MCF 10A (cell line): ENCODE data around the gene SLC52A1. TPM values are rescaled to one million over a fixed set of nuclear protein-coding genes. Genes with fewer than 3 reads are reported as not detected.
"Not testable (repeated sequence)": the region's sequence is repeated elsewhere in the genome, so short reads cannot be mapped to it uniquely, and the experiment has no call there.

Experiments used
- BruUV-seq: library from RNA; stranded (reverse); fragments of 400-500 nt; replicated peaks from 2 replicates; lab custom pipeline; 2021; lab: Mats Ljungman, UMichigan
- CTCF ChIA-PET: fragments of 300-600 bp; sonication (Branson Sonifier 250); formaldehyde crosslinking; extraction: SDS; loops from one replicate; lab custom pipeline; 2021; ENCODE audit warnings: antibody characterized with exemption, inconsistent platforms; lab: Yijun Ruan, JAX
- POLR2A ChIA-PET: fragments of 300-600, 350-650 bp; sonication (Branson Sonifier 250); formaldehyde crosslinking; extraction: SDS; loops from one replicate; lab custom pipeline; 2020; ENCODE audit warnings: antibody characterized with exemption, inconsistent platforms; lab: Yijun Ruan, JAX
- DNase-seq: peaks from one replicate; pipeline ENCODE4 v3.0.0-alpha.2; 2018; ENCODE audit not compliant: unreplicated experiment
- H3K27ac Mint-ChIP-seq: one replicate; pipeline ENCODE4 v1.8.0; 2022; ENCODE audit warnings: mild to moderate bottlenecking, low read depth, mixed read lengths; ENCODE audit not compliant: unreplicated experiment
- H3K27me3 Mint-ChIP-seq: one replicate; pipeline ENCODE4 v1.8.0; 2022; ENCODE audit warnings: mixed read lengths; ENCODE audit not compliant: insufficient read depth, unreplicated experiment
- H3K36me3 Mint-ChIP-seq: one replicate; pipeline ENCODE4 v1.8.0; 2022; ENCODE audit warnings: mild to moderate bottlenecking, moderate library complexity, mixed read lengths; ENCODE audit not compliant: insufficient read depth, unreplicated experiment
- H3K4me1 Mint-ChIP-seq: one replicate; pipeline ENCODE4 v1.8.0; 2022; ENCODE audit warnings: mixed read lengths; ENCODE audit not compliant: insufficient read depth, unreplicated experiment
- H3K4me3 Mint-ChIP-seq: one replicate; pipeline ENCODE4 v1.8.0; 2022; ENCODE audit warnings: mild to moderate bottlenecking, moderate library complexity, mixed read lengths; ENCODE audit not compliant: unreplicated experiment
- H3K9me3 Mint-ChIP-seq: one replicate; pipeline ENCODE4 v1.8.0; 2022; ENCODE audit warnings: mixed read lengths; ENCODE audit not compliant: unreplicated experiment
- intact Hi-C: fragments of 100-400 bp; cut with micrococcal nuclease; formaldehyde crosslinking; loops from 2 replicates; pipeline ENCODE4 v1.14.1; 2022
- total RNA-seq: library from RNA; stranded (reverse); gene quantifications from 2 replicates; pipeline ENCODE4 v1.2.3, GENCODE V29; 2022
- TF ChIP-seq, protein P1 (sequence below): fragments of 200-600 bp; IDR thresholded peaks from one replicate; pipeline ENCODE4 v1.8.0; 2022; ENCODE audit warnings: antibody characterized with exemption, mild to moderate bottlenecking; ENCODE audit not compliant: unreplicated experiment

The SLC52A1 gene
- total RNA-seq, 1 experiment from 2014 or later: not detected

DNA sequence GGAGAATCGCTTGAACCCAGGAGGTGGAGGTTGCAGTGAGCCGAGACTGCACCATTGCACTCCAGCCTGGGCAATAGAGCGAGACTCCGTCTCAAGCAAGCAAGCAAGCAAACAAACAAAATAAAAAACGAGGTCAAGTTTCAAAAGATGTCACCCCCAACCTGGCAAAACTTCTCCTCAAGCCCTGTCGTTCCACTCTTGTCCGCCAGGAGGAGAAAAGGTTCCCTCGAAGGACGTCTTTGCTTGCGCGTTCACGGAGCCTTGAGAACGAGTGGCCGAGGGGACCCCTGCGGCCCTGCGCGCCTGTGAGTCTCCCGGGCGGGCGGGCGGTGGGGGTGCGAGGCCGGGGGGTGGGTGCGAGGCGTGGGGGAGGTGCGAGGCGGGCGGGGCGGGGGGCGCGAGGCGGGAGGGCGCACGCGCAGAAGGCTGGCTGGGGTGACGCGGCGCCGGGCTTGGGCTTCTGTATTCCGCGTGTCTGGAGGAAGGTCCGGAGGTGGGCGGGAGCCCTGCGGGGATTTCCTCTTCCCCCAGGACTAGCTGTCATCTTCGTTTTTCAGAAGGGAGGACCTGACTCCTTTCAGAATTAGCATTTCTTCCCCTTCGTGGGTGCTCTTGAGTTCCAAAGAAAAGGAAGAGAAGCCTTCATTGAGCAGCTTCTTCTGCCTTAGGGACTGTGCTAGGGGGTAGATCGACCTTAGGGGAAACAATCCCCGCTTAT is 3.7 kb downstream of the SLC52A1 start:
- CTCF ChIA-PET: interaction anchor here (0.5 to 1.1 kb wide), 6 partner anchors 10 to 122 kb away, joined by 4 to 6 read pairs (median 4); no protein-coding TSS in a partner anchor
- TF ChIP-seq, protein P1, sequence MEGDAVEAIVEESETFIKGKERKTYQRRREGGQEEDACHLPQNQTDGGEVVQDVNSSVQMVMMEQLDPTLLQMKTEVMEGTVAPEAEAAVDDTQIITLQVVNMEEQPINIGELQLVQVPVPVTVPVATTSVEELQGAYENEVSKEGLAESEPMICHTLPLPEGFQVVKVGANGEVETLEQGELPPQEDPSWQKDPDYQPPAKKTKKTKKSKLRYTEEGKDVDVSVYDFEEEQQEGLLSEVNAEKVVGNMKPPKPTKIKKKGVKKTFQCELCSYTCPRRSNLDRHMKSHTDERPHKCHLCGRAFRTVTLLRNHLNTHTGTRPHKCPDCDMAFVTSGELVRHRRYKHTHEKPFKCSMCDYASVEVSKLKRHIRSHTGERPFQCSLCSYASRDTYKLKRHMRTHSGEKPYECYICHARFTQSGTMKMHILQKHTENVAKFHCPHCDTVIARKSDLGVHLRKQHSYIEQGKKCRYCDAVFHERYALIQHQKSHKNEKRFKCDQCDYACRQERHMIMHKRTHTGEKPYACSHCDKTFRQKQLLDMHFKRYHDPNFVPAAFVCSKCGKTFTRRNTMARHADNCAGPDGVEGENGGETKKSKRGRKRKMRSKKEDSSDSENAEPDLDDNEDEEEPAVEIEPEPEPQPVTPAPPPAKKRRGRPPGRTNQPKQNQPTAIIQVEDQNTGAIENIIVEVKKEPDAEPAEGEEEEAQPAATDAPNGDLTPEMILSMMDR: peak; percentile 58
- intact Hi-C loops: loop anchor here (1.0 kb wide), 1 partner anchor 31 kb away; no protein-coding TSS in a partner anchor
- no TSS peak for BruUV-seq
- Mint-ChIP-seq H3K36me3 (peaks cover 6% of the 10 kb centered on the region), H3K9me3 (no peaks in the 10 kb centered on the region), H3K4me1 (peaks cover 5% of the 10 kb centered on the region), H3K4me3 (peak overlapping the region; percentile 60), H3K27ac (no peak overlapping the region), H3K27me3 (no peaks in the 10 kb centered on the region)
- peak; percentile 78 for DNase-seq
- POLR2A ChIA-PET: interaction anchor here (0.6 to 1.6 kb wide), 3 partner anchors 30 to 92 kb away, joined by 3 to 5 read pairs (median 3); partner anchors contain the start of genes RNF167 and SLC25A11

DNA sequence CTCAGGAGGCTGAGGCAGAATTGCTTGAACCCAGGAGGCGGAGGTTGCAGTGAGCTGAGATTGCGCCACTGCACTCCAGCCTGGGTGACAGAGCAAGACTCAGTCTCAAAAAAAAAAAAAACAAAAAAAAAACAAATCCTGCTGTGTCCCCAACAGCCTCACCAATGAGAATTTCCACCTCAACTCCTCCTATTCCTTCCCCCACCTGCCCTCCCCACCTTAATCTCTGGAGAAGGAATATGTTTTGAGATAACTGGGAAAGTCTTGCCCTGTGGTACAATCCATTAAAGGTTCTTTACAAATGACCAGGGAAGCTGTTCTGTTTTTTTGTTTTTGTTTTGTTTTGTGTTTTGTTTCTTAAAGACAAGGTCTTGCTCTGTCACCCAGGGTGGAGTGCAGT is 5.1 kb downstream of the SLC52A1 start:
- intact Hi-C loops, H3K9me3 Mint-ChIP-seq, DNase-seq, H3K36me3 Mint-ChIP-seq, BruUV-seq, H3K27ac Mint-ChIP-seq, H3K4me3 Mint-ChIP-seq, H3K27me3 Mint-ChIP-seq: not testable (repeated sequence)
- ChIA-PET CTCF (interaction anchor here (0.7 to 1.6 kb wide), 7 partner anchors 23 to 222 kb away, joined by 3 to 16 read pairs (median 4); no protein-coding TSS in a partner anchor), POLR2A (interaction anchor here (1.6 kb wide), 1 partner anchor 90 kb away, joined by 5 read pairs; the partner anchor contains the start of genes RNF167 and SLC25A11)
- peaks cover 13% of the 10 kb centered on the region for H3K4me1 Mint-ChIP-seq

GRCh38 chr17:5027916-5028315 is 7.3 kb downstream of the SLC52A1 start:
- CTCF ChIA-PET: interaction anchor here (0.5 to 0.7 kb wide), 3 partner anchors 17 to 609 kb away, joined by 3 read pairs; no protein-coding TSS in a partner anchor
- no peak overlapping the region for H3K27ac Mint-ChIP-seq
- peaks cover 13% of the 10 kb centered on the region for H3K4me1 Mint-ChIP-seq
- DNase-seq: no peak
- H3K36me3 Mint-ChIP-seq: peaks cover 8% of the 10 kb centered on the region
- TF ChIP-seq, protein P1: no peak
- H3K27me3 Mint-ChIP-seq: no peaks in the 10 kb centered on the region
- POLR2A ChIA-PET: interaction anchor here (0.7 to 0.8 kb wide), 2 partner anchors 9 to 254 kb away, joined by 3 read pairs; no protein-coding TSS in a partner anchor
- no TSS peak for BruUV-seq
- H3K9me3 Mint-ChIP-seq: no peaks in the 10 kb centered on the region
- no peak overlapping the region for H3K4me3 Mint-ChIP-seq
- intact Hi-C loops: no loop called here

GRCh38 chr17:5027299-5027698 is 7.9 kb downstream of the SLC52A1 start:
- BruUV-seq: no TSS peak
- ChIA-PET POLR2A (interaction anchor here (0.7 to 0.8 kb wide), 3 partner anchors 9 to 349 kb away, joined by 3 read pairs; no protein-coding TSS in a partner anchor), CTCF (interaction anchor here (0.6 to 0.7 kb wide), 2 partner anchors 269 to 1412 kb away, joined by 3 to 4 read pairs; no protein-coding TSS in a partner anchor)
- no peaks in the 10 kb centered on the region for H3K27me3 Mint-ChIP-seq
- intact Hi-C loops: no loop called here
- DNase-seq: no peak
- TF ChIP-seq, protein P1: no peak
- no peak overlapping the region for H3K27ac Mint-ChIP-seq
- peaks cover 14% of the 10 kb centered on the region for H3K36me3 Mint-ChIP-seq
- no peaks in the 10 kb centered on the region for H3K9me3 Mint-ChIP-seq
- peaks cover 13% of the 10 kb centered on the region for H3K4me1 Mint-ChIP-seq
- H3K4me3 Mint-ChIP-seq: no peak overlapping the region
